ENCODE data around the gene CST11.

DNA sequence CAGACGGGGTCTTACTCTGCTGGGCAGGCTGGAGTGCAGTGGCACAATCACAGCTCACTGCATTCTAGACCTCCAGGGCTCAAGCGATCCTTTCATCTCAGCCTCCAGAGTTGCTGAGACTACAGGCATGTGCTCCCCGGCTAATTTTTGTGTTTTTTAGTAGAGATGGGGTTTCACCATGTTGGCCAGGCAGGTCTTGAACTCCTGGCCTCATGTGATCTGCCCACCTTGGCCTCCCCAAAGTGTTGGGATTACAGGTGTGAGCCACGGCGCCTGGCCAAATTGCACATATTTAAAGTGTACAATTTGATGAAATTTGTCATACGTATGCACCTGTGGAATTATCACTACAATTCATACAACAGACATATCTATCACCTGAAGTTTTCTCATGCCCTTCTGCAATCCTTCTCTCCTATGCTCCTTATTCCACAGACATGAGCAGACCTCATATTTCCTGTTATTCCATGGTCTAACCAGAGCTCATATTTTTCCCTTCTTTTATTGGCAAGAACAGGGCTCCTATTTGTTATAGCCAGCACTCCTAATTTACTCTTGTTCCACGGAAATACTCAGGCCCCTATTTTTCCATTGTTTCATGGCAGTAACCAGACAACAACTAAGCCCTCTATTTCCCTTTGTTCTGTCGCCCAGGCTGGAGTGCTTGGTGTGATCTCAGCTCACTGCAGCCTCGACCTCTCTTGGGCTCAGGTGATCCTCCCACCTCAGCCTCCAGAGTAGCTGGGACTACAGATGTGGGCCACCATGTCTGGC lies 15.4 kb downstream of the CST11 start:
- TF ChIP-seq CTCF (IDR thresholded peaks at IDR 0.05; ENCODE audit: low read length) (no peak), EZH2 (IDR thresholded peaks at IDR 0.05; ENCODE audit: borderline replicate concordance, low read length) (no peak)

All from OCI-LY1 (cell line).